ENCODE results near the gene ACO2. TPM values are rescaled to one million over a fixed set of nuclear protein-coding genes. Genes with fewer than 3 reads are reported as not detected.
A peak's percentile ranks its signal among the peaks of the same experiment; 100 is the strongest.

The ACO2 gene
- total RNA-seq, 1 donor from 2014 or later = 103 TPM

GRCh38 chr22:41574847-41575381, 106.0 kb downstream of the ACO2 start:
- peaks cover under 1% of the 10 kb centered on the region for H3K36me3 ChIP-seq (ENCODE audit: control insufficient read depth, insufficient read depth, low read length)
- no peak for TF ChIP-seq CTCF (IDR thresholded peaks at IDR 0.05; ENCODE audit: insufficient read depth, low read length, poor library complexity, severe bottlenecking)

GRCh38 chr22:41575533-41575932, 106.6 kb downstream of the ACO2 start:
- TF ChIP-seq CTCF (IDR thresholded peaks at IDR 0.05; ENCODE audit: insufficient read depth, low read length, poor library complexity, severe bottlenecking) = no peak
- Histone ChIP-seq H3K27me3 (ENCODE audit: control insufficient read depth, insufficient read depth, low read length) (no peaks in the 10 kb centered on the region), H3K4me3 (ENCODE audit: low read depth, low read length) (no peak overlapping the region), H3K36me3 (ENCODE audit: control insufficient read depth, insufficient read depth, low read length) (peaks cover 2% of the 10 kb centered on the region)
- no peak for DNase-seq (ENCODE audit: low read depth)

More at GRCh38 chr22:41574847-41575381, 106.0 kb downstream of the ACO2 start:
- Histone ChIP-seq H3K27me3 (ENCODE audit: control insufficient read depth, insufficient read depth, low read length) (no peaks in the 10 kb centered on the region), H3K4me3 (ENCODE audit: low read depth, low read length) (no peak overlapping the region)
- no peak for DNase-seq (ENCODE audit: low read depth)

GRCh38 chr22:41576877-41577276, 108.0 kb downstream of the ACO2 start:
- H3K27me3 ChIP-seq (ENCODE audit: control insufficient read depth, insufficient read depth, low read length) = no peaks in the 10 kb centered on the region
- no peak overlapping the region for H3K4me3 ChIP-seq (ENCODE audit: low read depth, low read length)
- peaks cover 2% of the 10 kb centered on the region for H3K36me3 ChIP-seq (ENCODE audit: control insufficient read depth, insufficient read depth, low read length)
- TF ChIP-seq CTCF (IDR thresholded peaks at IDR 0.05; ENCODE audit: insufficient read depth, low read length, poor library complexity, severe bottlenecking) = peak; percentile 90
- no peak for DNase-seq (ENCODE audit: low read depth)

- H3K36me3 ChIP-seq (ENCODE audit: control insufficient read depth, insufficient read depth, low read length) = peaks cover 2% of the 10 kb centered on the region
- no peak for DNase-seq (ENCODE audit: low read depth)
- H3K27me3 ChIP-seq (ENCODE audit: control insufficient read depth, insufficient read depth, low read length) = no peaks in the 10 kb centered on the region
- TF ChIP-seq CTCF (IDR thresholded peaks at IDR 0.05; ENCODE audit: insufficient read depth, low read length, poor library complexity, severe bottlenecking) = no peak
- H3K4me3 ChIP-seq (ENCODE audit: low read depth, low read length) = no peak overlapping the region
These were observed 109.2 kb downstream of the ACO2 start for GRCh38 chr22:41578114-41578513.

Other genes starting within 250 kb of the ACO2 start
- 1.6 and 1.8 TPM in 2 replicates for gene CHADL, start 228.2 kb upstream of the ACO2 start, total RNA-seq
- 131 and 133 TPM in 2 replicates for gene RANGAP1, start 182.9 kb upstream of the ACO2 start, total RNA-seq
- 57.7 and 59.6 TPM in 2 replicates for gene ZC3H7B, start 167.6 kb upstream of the ACO2 start, total RNA-seq
- gene TEF, start 87.2 kb upstream of the ACO2 start, total RNA-seq = 4.0 and 4.1 TPM in 2 replicates
- gene TOB2, start 22.3 kb upstream of the ACO2 start, total RNA-seq = 31.2 and 36.1 TPM in 2 replicates
- gene PHF5A, start 425 bp upstream of the ACO2 start, total RNA-seq = 50.6 and 53.3 TPM in 2 replicates
- 9.7 and 12.2 TPM in 2 replicates for gene POLR3H, start 75.4 kb downstream of the ACO2 start, total RNA-seq
- gene CSDC2, start 91.9 kb downstream of the ACO2 start, total RNA-seq = 2.8 and 5.8 TPM in 2 replicates
- gene PMM1, start 120.7 kb downstream of the ACO2 start, total RNA-seq = 32.2 and 48.7 TPM in 2 replicates
- 31.2 and 31.8 TPM in 2 replicates for gene DESI1, start 151.9 kb downstream of the ACO2 start, total RNA-seq
- 296 and 309 TPM in 2 replicates for gene XRCC6, start 152.2 kb downstream of the ACO2 start, total RNA-seq
- gene SNU13, start 219.8 kb downstream of the ACO2 start, total RNA-seq = 198 and 201 TPM in 2 replicates
- 1.5 and 3.4 TPM in 2 replicates for gene MEI1, start 230.4 kb downstream of the ACO2 start, total RNA-seq

All from kidney epithelial cell (primary cell).